Neural cell (in vitro differentiated cells): ENCODE data around the gene HOXC9. TPM values are rescaled to one million over a fixed set of nuclear protein-coding genes. Genes with fewer than 3 reads are reported as not detected.

Experiments used
- H2AFZ ChIP-seq: fragments of 200-600, 300-800 bp; sonication (generic), shearing (Covaris generic); 2 replicates; pipeline ENCODE4 v1.6.0; 2014; ENCODE audit warnings: low read depth, mild to moderate bottlenecking, antibody characterized with exemption, low read length, moderate library complexity
- H3F3A ChIP-seq: fragments of 200-600 bp; shearing (Covaris generic); 2 replicates; pipeline ENCODE4 v1.6.1; 2016; ENCODE audit warnings: mild to moderate bottlenecking, moderate library complexity, mixed read lengths, antibody characterized with exemption, low read length; ENCODE audit not compliant: insufficient read depth, poor library complexity, severe bottlenecking
- H3K27ac ChIP-seq: fragments of 200-600, 300-800 bp; sonication (generic), shearing (Covaris generic); 2 replicates; pipeline ENCODE4 v1.5.1; 2014; ENCODE audit warnings: mild to moderate bottlenecking, low read length, moderate library complexity
- H3K27me3 ChIP-seq: fragments of 300-800, 200-600 bp; sonication (generic), shearing (Covaris generic); 2 replicates; pipeline ENCODE4 v1.6.0; 2014; ENCODE audit warnings: mild to moderate bottlenecking, low read depth, low read length, moderate library complexity; ENCODE audit not compliant: insufficient read depth
- H3K36me3 ChIP-seq: fragments of 300-800, 200-600 bp; sonication (generic), shearing (Covaris generic); 2 replicates; pipeline ENCODE4 v1.5.1; 2014; ENCODE audit warnings: mild to moderate bottlenecking, antibody characterized with exemption, low read length, moderate library complexity; ENCODE audit not compliant: insufficient read depth
- H3K4me2 ChIP-seq: fragments of 300-800, 200-600 bp; sonication (generic), shearing (Covaris generic); 2 replicates; pipeline ENCODE4 v1.6.0; 2014; ENCODE audit warnings: mild to moderate bottlenecking, low read length
- H3K4me3 ChIP-seq: fragments of 300-800, 200-600 bp; sonication (generic), shearing (Covaris generic); 2 replicates; pipeline ENCODE4 v1.5.1; 2014; ENCODE audit warnings: mild to moderate bottlenecking, low read length, moderate library complexity
- H3K79me2 ChIP-seq: fragments of 200-600 bp; shearing (Covaris generic); replicated peaks from 2 replicates; pipeline ENCODE4 v1.6.0; 2014; ENCODE audit warnings: mild to moderate bottlenecking, low read length, moderate library complexity; ENCODE audit not compliant: insufficient read depth
- H3K9ac ChIP-seq: fragments of 300-800, 200-600 bp; sonication (generic), shearing (Covaris generic); 2 replicates; pipeline ENCODE4 v1.6.1; 2016; ENCODE audit warnings: mild to moderate bottlenecking, low read length, mixed read lengths
- H3K9me2 ChIP-seq: fragments of 200-600 bp; shearing (Covaris generic); 2 replicates; pipeline ENCODE4 v1.6.1; 2016; ENCODE audit warnings: mild to moderate bottlenecking, low read length, mixed read lengths; ENCODE audit not compliant: insufficient read depth
- H3K9me3 ChIP-seq: fragments of 200-600, 300-800 bp; sonication (generic), shearing (Covaris generic); 2 replicates; pipeline ENCODE4 v1.6.1; 2016; ENCODE audit warnings: mild to moderate bottlenecking, mixed run types, low read length, moderate library complexity, mixed read lengths
- H4K20me1 ChIP-seq: fragments of 200-600 bp; shearing (Covaris generic); 2 replicates; pipeline ENCODE4 v1.6.1; 2016; ENCODE audit warnings: mild to moderate bottlenecking, mixed run types; ENCODE audit not compliant: insufficient read depth
- CTCF ChIP-seq: fragments of 450-650 bp; IDR thresholded peaks from 2 replicates; pipeline ENCODE4 v1.5.1; 2014; ENCODE audit warnings: antibody characterized with exemption, mild to moderate bottlenecking, moderate library complexity; ENCODE audit not compliant: poor library complexity, severe bottlenecking
- EP300 ChIP-seq: fragments of 450-650 bp; conservative IDR thresholded peaks from 2 replicates; pipeline ENCODE4 v1.6.1; 2014; ENCODE audit warnings: antibody characterized with exemption, mild to moderate bottlenecking, moderate library complexity; ENCODE audit not compliant: poor library complexity, severe bottlenecking
- EZH2 ChIP-seq: fragments of 200-600, 300-800 bp; shearing (Covaris generic), sonication (generic); IDR thresholded peaks from 2 replicates; pipeline ENCODE4 v1.6.1; 2014; ENCODE audit warnings: antibody characterized with exemption, low read length, borderline replicate concordance, mild to moderate bottlenecking; ENCODE audit not compliant: insufficient read depth, poor library complexity, severe bottlenecking
- MXI1 ChIP-seq: fragments of 450-650 bp; conservative IDR thresholded peaks from 2 replicates; pipeline ENCODE4 v1.6.1; 2014; ENCODE audit warnings: antibody characterized with exemption, mild to moderate bottlenecking; ENCODE audit not compliant: poor library complexity, severe bottlenecking
- POLR2AphosphoS5 ChIP-seq: IDR thresholded peaks from 2 replicates; pipeline ENCODE4 v1.6.1; 2012
- RAD21 ChIP-seq: fragments of 450-650 bp; conservative IDR thresholded peaks from 2 replicates; pipeline ENCODE4 v1.6.1; 2014; ENCODE audit warnings: antibody characterized with exemption, mild to moderate bottlenecking, moderate library complexity
- REST ChIP-seq: IDR thresholded peaks from 2 replicates; pipeline ENCODE4 v1.6.1; 2012; ENCODE audit warnings: borderline replicate concordance
- SMC3 ChIP-seq: fragments of 450-650 bp; conservative IDR thresholded peaks from 2 replicates; pipeline ENCODE4 v1.6.1; 2014; ENCODE audit warnings: antibody characterized with exemption, mild to moderate bottlenecking, moderate library complexity; ENCODE audit not compliant: poor library complexity
- TAF1 ChIP-seq: IDR thresholded peaks from 2 replicates; pipeline ENCODE4 v1.6.1; 2012; ENCODE audit warnings: low read depth
- polyA plus RNA-seq: library from polyadenylated mRNA; depleted of rRNA; stranded (reverse); fragments of >200 nt; gene quantifications from 2 replicates; pipeline ENCODE4 v1.2.3, GENCODE V29; 2014

Gene HOXC9
- polyA plus RNA-seq, 1 donor from 2014 or later = not detected

- Histone ChIP-seq H3F3A (no peaks in the 10 kb centered on the region), H3K27me3 (peaks cover 100% of the 10 kb centered on the region), H2AFZ (no peak overlapping the region), H3K9me3 (no peaks in the 10 kb centered on the region), H3K79me2 (no peaks in the 10 kb centered on the region), H3K4me2 (no peak overlapping the region), H3K9me2 (no peaks in the 10 kb centered on the region), H3K4me3 (no peak overlapping the region), H3K36me3 (no peaks in the 10 kb centered on the region), H3K27ac (no peak overlapping the region), H3K9ac (no peak overlapping the region), H4K20me1 (no peaks in the 10 kb centered on the region)
- no peak for TF ChIP-seq SMC3
- TF ChIP-seq REST = no peak
- no peak for TF ChIP-seq CTCF
- no peak for TF ChIP-seq TAF1
- no peak for TF ChIP-seq MXI1
- TF ChIP-seq POLR2AphosphoS5 = no peak
- TF ChIP-seq EP300 = no peak
- no peak for TF ChIP-seq RAD21
- no peak for TF ChIP-seq EZH2
Measured at GRCh38 chr12:53970451-53970850, 29.5 kb upstream of the HOXC9 start.

GRCh38 chr12:53971129-53971528 lies 28.8 kb upstream of the HOXC9 start:
- TF ChIP-seq RAD21 (no peak), EP300 (no peak), EZH2 (no peak)
- Histone ChIP-seq H3K79me2 (no peaks in the 10 kb centered on the region), H3K9me2 (no peaks in the 10 kb centered on the region), H3K4me2 (no peak overlapping the region), H3F3A (no peaks in the 10 kb centered on the region), H3K27me3 (peaks cover 100% of the 10 kb centered on the region), H2AFZ (no peak overlapping the region), H3K4me3 (no peak overlapping the region), H3K9me3 (no peaks in the 10 kb centered on the region), H3K36me3 (no peaks in the 10 kb centered on the region), H4K20me1 (no peaks in the 10 kb centered on the region), H3K27ac (no peak overlapping the region), H3K9ac (no peak overlapping the region)

GRCh38 chr12:53971686-53972085 lies 28.3 kb upstream of the HOXC9 start:
- no peaks in the 10 kb centered on the region for H3K9me3 ChIP-seq
- no peak overlapping the region for H3K27ac ChIP-seq
- no peak overlapping the region for H3K9ac ChIP-seq
- H3F3A ChIP-seq = no peaks in the 10 kb centered on the region
- H3K36me3 ChIP-seq = no peaks in the 10 kb centered on the region
- no peaks in the 10 kb centered on the region for H4K20me1 ChIP-seq
- H3K79me2 ChIP-seq = no peaks in the 10 kb centered on the region
- H3K4me2 ChIP-seq = no peak overlapping the region
- H2AFZ ChIP-seq = no peak overlapping the region
- no peaks in the 10 kb centered on the region for H3K9me2 ChIP-seq
- no peak overlapping the region for H3K4me3 ChIP-seq
- H3K27me3 ChIP-seq = peaks cover 100% of the 10 kb centered on the region
- TF ChIP-seq RAD21 (no peak), EP300 (no peak), CTCF (no peak), EZH2 (no peak), MXI1 (no peak), SMC3 (no peak), REST (no peak), TAF1 (no peak), POLR2AphosphoS5 (no peak)
